GM12875 (cell line): ENCODE data around the gene ERCC6L.

Source experiments
- H3K4me3 ChIP-seq: one replicate; pipeline ENCODE4 v1.5.1; 2011; ENCODE audit warnings: low read depth, low read length, control low read depth
- TF ChIP-seq, protein P1 (sequence below): IDR thresholded peaks from 2 replicates; pipeline ENCODE4 v1.5.1; 2011; ENCODE audit warnings: low read depth, mild to moderate bottlenecking, control low read depth, inconsistent platforms, low read length, moderate library complexity, borderline replicate concordance; ENCODE audit not compliant: insufficient read depth

ERCC6L gene

DNA sequence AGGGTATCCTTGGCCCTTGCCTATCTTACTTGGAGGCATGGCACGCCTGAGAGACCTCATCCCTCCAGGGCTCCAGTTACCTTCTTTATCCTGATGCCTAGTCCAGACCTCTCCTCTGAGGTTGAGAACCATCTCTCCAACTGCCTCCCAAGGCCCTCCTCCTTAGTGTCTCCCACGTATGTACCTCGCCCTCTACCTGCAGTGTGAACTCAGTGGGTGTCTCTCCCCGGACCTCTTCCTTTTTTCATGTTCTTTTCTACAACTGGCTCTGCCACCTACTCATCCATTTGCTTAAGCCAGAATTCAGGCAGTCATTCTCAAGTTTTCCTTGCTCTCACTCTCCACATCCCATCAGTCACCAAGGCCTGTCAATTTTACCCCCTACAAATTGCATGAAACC is 21.6 kb upstream of the ERCC6L start:
- no peak overlapping the region for H3K4me3 ChIP-seq
- TF ChIP-seq, protein P1, sequence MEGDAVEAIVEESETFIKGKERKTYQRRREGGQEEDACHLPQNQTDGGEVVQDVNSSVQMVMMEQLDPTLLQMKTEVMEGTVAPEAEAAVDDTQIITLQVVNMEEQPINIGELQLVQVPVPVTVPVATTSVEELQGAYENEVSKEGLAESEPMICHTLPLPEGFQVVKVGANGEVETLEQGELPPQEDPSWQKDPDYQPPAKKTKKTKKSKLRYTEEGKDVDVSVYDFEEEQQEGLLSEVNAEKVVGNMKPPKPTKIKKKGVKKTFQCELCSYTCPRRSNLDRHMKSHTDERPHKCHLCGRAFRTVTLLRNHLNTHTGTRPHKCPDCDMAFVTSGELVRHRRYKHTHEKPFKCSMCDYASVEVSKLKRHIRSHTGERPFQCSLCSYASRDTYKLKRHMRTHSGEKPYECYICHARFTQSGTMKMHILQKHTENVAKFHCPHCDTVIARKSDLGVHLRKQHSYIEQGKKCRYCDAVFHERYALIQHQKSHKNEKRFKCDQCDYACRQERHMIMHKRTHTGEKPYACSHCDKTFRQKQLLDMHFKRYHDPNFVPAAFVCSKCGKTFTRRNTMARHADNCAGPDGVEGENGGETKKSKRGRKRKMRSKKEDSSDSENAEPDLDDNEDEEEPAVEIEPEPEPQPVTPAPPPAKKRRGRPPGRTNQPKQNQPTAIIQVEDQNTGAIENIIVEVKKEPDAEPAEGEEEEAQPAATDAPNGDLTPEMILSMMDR = no peak

GRCh38 chrX:72258174-72258573 is 19.3 kb upstream of the ERCC6L start:
- TF ChIP-seq, protein P1 = no peak

DNA sequence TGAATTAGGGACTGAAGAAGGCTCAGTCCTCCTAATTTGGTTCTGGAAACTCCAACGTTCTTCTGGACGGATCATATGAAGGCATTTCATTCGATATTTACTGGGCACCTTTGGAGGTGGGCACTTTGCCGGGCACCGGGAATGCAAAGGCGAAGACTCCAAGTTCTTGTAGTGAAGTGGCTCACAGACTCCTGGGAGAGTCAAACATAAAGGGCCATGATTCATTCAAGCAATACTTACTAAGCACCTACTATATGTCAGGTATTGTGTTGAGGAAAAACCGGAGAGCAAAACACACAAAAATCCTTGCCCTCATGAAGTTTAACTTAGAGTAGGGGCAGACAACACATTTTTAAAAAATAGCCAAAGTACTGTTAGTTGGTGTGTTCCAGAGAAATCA is 17.0 kb upstream of the ERCC6L start:
- H3K4me3 ChIP-seq = no peak overlapping the region
- TF ChIP-seq, protein P1 = no peak

More at GRCh38 chrX:72258174-72258573, 19.3 kb upstream of the ERCC6L start:
- H3K4me3 ChIP-seq = no peak overlapping the region

DNA sequence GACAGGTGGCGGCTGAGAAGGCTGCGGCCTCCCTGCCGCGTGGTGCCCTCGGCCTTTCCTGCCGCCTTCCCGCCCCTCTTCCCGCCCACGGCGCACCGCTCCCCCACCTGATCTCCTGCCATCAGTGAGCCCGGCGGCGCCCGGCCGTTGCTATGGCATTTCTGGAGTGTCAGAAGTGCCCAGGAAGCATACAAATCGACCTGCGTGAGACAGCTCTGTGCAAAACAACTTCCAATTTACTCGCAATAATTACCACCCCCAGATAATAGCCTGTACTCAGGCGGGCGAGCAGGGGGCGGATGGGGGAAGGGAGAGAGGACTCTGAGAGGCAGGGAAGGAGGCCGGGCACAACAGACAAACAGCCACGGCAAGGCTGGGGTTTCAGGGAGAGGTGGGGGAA is 16.6 kb upstream of the ERCC6L start:
- H3K4me3 ChIP-seq = no peak overlapping the region
- TF ChIP-seq, protein P1 = no peak

- H3K4me3 ChIP-seq = no peak overlapping the region
- TF ChIP-seq, protein P1 = no peak
Observed at GRCh38 chrX:72254816-72255215, 16.0 kb upstream of the ERCC6L start.

- TF ChIP-seq, protein P1 = no peak
- no peak overlapping the region for H3K4me3 ChIP-seq
Observed at GRCh38 chrX:72253686-72254085, 14.9 kb upstream of the ERCC6L start.

DNA sequence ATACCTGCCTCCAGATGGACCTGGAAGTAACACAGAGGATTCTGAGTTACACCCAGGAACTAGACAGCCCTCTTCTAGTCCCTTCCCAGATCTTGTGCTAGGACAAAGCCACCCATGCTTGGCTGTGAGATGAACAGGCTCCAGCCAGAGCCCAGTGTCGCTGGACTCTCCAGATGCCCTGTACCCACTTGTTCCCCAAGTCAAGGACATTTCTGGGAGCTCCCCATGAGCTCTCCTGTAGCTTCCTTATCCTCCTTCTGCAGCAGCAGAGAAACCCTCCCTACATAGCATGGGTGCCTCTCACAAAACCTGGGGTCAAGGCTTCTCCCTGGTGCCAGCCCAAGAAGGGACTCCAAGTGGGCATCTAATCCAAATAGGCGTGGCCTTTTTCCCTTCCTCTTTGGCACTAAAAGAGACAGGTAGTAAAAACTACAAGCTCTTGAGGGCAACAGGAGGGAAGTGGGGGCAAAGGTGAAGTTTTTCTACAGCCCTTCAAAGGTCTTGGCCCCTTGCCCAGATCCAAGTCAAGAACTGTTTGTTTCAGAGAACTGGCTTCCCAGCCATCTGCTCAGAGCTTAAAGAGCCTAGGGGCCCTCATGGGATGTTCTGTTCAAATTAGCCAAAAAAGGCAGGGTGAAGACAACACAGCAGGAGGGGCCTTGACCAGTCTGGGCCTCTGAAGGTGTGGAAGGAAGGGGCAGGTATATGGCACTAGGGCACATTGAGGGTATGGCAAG is 8.5 kb upstream of the ERCC6L start:
- H3K4me3 ChIP-seq = no peak overlapping the region
- TF ChIP-seq, protein P1 = no peak
